Measurements from ENCODE around the gene HSP90AA1.

The HSP90AA1 gene

DNA sequence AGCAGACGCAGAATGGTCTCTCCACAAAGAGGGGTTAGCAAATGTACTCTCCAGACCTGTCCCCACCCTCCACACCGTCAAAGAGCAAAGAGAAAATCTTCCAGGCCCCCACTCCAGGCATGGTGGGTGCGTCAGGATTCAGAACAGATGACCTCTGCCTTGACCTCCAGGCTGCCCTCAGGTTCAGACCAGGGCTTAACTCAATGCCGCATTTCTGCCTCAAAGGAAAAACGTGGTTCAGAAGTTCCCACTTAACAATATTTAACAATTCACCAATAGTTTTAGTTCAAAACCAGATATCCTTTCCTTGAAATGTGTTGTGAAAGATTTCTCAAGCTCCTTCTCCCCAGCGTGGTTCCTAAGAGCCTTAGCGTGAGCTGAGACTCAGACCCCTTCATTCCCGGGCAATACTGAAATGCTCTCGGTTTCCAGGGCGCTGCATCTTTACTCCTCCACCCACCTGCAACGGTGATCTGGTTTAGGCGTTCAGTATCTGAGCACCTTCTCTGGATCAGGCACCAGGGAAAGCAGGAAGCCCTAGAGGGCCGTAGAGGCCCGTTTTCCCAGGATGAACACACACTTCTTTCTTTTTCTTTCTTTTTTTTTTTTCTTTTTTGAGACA lies 22.9 kb downstream of the HSP90AA1 start:
- DNase-seq, result no peak

GRCh38 chr14:102063109-102063807 lies 23.6 kb downstream of the HSP90AA1 start:
- peak; percentile 91 for DNase-seq

- no peak for DNase-seq
Observed at GRCh38 chr14:102058961-102059360, 27.9 kb downstream of the HSP90AA1 start.

DNA sequence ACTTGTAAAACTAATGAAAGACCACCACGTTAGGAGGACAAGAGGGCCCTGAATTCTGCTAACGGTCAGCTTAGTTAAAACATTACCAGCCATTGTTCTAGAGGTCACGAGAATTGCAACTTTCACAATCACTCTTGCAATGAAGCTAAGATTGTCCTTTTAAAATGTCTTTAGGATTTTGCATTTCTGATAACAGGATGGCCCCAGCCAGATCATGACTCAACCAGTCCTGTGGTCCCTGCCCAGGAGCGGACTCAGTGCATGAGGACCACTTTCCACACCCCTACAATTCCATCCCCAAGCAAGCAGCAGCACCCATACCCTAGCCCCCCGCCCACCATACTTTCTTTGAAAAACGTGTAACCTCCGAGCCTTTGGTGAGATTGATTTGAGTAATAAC lies 28.7 kb downstream of the HSP90AA1 start:
- no peak for DNase-seq

GRCh38 chr14:102057480-102058114 lies 29.2 kb downstream of the HSP90AA1 start:
- no peak for DNase-seq

- DNase-seq, result no peak
Observed at GRCh38 chr14:102056694-102057442, 30.0 kb downstream of the HSP90AA1 start.

DNA sequence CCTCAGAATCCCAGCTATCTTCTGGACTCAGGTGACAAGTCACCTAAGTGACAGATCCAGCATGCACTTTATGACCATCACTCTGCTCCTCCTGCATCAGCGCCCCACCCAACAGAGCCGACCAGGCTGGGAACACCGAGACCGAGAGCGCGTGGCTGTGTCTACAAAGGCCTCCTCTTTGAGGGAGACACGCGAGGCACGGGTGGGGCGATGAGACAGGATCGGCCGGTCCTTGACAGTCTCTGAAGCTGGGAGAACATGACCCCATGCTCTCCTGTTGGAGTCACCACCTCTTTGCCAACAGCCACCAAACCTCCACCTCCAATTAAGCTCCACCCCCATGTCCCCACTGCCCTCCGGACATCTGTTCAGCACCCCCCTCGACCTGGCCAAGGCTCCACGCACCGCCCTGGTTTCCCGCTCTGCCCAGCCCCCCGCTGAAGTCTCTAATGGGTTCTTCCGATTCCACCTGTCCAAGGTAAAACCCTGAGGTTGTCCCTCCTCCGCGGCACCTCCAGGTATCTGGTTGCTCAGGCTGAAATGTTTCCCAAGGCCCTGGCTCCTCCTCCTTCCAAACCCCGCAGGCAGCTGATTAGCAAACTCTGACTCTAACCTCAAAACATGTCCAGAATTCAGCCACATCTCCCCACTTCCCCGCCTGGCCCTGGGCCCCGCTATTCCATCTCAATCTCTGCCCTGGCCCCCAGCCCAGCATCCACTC lies 31.5 kb downstream of the HSP90AA1 start:
- DNase-seq, result no peak

- DNase-seq, result no peak
Observed at GRCh38 chr14:102052522-102052921, 34.3 kb downstream of the HSP90AA1 start.

GRCh38 chr14:102050625-102051024 lies 36.2 kb downstream of the HSP90AA1 start:
- DNase-seq, result no peak

- DNase-seq, result no peak
Observed at GRCh38 chr14:102050026-102050405, 36.8 kb downstream of the HSP90AA1 start.

GRCh38 chr14:102049258-102050025 lies 37.4 kb downstream of the HSP90AA1 start:
- no peak for DNase-seq

DNA sequence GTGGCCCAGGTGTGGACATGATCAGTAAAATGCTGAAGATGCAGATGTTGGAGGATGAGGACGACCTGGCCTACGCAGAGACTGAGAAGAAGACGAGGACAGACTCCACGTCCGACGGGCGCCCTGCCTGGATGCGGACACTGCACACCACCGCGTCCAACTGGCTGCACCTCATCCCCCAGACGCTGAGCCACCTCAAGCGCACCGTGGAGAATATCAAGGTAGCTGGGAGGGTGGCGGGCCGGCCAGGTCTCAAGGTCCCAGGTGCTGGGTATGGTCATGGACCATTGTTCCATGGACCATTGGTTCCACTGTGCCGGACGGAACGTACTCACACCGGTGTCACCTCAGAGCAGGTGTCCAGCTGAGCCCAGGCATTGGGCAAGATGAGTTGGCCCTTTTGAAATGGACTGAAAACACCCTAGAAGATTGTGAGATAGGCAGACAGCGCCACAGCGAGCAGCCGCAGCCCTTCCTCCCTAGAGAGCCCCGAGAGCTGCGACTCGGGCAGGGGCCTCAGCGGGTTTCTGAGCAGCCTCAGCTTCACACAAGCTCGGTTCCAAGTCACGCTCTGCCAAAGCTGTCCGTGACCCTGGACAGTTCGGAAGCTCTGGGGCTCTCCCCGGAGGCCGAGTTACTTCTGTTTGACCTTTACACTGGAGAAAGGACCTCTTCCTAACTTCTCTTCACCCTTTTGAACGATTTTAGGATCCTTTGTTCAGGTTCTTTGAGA lies 38.9 kb downstream of the HSP90AA1 start:
- DNase-seq, result no peak

DNA sequence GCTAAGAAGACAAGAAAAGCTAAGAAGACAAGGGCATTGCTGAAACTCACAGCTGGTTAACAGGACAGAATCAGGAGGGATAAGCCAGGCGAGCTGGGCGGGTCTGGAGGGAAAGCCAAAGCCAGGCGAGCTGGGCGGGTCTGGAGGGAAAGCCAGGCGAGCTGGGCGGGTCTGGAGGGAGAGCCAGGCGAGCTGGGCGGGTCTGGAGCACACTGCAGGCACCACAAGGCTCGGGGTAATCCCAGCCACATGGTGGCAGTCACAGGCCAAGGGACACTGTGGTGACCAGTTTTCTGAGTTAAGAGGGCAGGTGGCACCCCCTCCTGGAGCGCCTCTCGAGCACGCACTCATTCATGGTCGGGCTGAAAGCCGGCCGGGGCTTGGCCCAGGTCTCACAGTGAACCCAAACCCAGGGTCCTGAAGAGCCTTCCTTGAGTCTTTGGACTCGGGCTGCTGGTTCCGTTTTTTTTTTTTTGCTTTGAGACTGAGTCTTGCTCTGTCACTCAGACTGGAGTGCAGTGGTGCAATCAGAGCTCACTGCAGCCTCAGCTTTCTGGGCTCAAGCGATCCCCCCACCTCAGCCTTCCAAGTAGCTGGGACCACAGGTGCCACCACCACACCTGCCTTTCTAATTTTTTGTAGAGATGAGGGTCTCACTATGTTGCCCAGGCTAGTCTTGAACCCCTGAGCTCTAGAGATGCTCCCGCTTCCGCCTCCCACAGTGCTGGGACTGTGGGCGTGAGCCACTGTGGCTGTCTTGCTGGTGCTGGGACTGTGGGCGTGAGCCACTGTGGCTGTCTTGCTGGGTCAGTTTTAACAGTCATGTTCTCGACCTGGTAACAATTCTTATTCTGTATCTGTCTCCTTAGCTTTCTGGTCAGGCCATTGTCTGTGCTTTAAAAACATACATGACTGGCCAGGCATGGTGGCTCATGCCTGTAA lies 40.2 kb downstream of the HSP90AA1 start:
- DNase-seq, result peak; percentile 59

DNA sequence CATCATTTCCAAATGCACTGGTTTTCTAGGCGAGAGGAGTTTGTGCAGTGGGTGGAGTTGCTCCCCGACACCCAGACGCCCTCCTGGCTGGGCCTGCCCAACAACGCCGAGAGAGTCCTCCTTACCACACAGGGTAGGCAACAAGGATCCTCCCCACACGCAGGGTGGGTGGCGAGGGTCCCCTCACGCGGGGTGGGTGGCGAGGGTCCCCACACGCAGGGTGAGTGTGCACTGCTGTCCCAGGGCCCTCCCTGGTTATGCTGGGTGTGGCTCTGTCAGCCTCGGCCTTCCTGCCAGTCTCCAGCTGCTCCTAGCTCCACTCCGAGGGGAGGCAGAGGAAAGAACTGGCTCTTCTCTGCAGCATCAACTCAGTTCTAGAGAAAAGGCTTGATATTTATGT lies 42.3 kb downstream of the HSP90AA1 start:
- DNase-seq, result no peak

- DNase-seq, result no peak
Observed at GRCh38 chr14:102043251-102044025, 43.4 kb downstream of the HSP90AA1 start.

- DNase-seq, result no peak
Observed at GRCh38 chr14:102042699-102043098, 44.1 kb downstream of the HSP90AA1 start.

GRCh38 chr14:102040153-102040552 lies 46.7 kb downstream of the HSP90AA1 start:
- DNase-seq, result no peak

GRCh38 chr14:102039157-102039556 lies 47.7 kb downstream of the HSP90AA1 start:
- DNase-seq, result no peak

DNA sequence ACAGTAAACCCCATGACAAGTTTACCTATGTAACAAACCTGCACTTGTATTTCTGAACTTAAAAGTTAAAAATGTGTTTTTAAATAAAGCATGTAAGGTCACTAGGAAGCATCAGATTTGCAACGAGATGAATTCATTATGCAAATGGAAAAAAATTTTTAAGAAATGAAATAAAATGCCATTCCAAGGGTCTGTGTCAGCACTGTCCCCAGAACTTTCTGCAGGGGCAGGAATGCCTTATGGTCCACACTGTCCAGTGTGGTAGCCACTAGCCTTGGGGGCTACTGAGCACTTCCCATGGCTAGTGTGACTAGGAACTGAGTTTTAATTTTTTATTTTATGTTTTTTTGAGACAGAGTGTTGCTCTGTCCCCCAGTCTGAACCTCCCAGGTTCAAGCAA lies 49.2 kb downstream of the HSP90AA1 start:
- no peak for DNase-seq

All from COR-L47 (cell line).